IPS-18c (cell line): ENCODE measurements around the gene ADAMTS4.

Experiments
- H3K4me3 ChIP-seq: 2 replicates; pipeline ENCODE4 v1.7.0; 2013; ENCODE audit warnings: low read depth, mild to moderate bottlenecking, low read length, moderate library complexity; ENCODE audit not compliant: insufficient read depth
- H3K9me3 ChIP-seq: one replicate; pipeline ENCODE4 v1.6.1; 2013; ENCODE audit warnings: mild to moderate bottlenecking, low read length, moderate library complexity; ENCODE audit not compliant: control insufficient read depth, insufficient read depth

ADAMTS4 gene

DNA sequence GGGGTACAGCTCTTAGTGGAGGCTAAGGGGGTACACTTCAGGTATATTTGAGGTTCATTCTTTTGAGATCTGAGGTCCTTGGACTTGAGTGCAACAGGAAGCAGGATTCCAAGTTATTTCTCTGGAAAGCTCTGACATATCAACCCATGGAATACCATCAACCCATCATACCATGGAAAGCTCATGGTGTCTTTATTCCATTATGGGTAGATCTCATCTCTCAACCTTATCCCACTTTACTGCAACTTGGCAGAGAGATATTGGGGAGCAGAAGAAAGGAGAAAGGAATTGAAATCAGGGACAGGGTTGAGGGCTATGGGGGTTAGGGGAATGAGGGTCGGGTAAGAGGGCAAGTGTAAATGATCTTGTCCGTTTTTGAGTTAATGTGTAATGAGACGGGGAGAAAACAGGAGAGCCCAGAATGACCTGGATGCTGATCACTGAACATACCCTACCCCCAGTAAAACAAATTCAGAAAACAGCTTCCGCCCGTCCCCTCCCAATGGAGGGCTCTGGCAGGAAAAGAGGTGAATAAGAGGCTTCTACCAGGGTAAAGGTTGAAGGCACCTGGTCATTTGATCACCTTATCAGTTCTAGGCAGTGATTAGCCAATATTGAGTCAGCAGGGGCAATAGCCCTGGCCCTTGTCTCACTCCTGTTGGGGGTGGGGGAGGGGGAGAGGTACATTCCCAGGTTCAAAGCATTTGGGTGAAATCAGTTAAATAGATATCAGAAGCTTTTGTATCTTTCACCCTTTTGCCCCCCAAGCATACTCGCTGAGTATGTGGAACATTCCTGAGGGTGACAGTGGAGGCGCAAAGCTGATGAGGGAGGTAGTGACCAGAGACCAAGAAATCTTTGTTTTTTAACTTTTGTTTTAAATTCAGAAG lies 25.2 kb upstream of the ADAMTS4 start:
- Histone ChIP-seq H3K9me3 (no peaks in the 10 kb centered on the region), H3K4me3 (no peak overlapping the region)

DNA sequence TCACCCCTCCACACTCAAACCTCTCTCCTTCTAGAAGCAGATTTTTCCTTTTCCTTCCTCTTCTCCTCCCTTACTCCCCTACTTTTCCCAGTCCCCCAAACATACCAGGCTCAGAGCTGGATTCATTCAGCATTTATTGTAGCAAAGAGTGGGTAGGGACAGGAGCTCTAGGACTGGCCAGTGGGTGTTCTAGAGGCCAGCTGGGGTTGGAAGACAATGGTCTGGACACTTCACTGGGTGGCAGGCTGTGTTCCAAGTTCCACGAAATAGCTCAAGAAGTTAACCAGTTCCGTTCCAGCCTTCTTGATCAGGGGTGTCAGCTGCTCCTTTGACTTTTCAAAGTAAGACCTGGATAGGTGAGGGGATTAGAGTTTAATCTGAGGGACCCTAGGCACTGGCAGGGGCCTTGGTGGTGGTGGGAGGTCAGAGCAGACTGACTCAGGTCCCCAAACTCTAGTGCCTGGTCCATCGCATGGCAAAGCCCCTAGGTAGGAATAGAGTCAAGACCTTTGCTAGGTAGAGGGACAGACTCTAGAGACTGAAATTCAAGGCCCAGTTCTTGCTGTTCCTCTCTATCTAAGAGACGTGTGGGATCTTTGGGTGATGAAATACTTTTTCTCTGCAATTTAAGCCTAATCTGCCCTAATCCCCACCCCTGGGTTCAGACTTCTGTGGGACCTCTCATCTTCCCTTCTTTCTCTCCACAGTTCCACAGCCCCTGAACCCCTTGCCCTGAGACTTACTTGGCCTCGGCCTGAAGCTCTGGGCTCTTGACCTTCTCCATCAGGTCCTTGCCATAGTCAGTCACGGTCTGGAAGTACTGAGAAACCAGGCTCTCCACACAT lies 23.5 kb upstream of the ADAMTS4 start:
- Histone ChIP-seq H3K4me3 (no peak overlapping the region), H3K9me3 (no peaks in the 10 kb centered on the region)

DNA sequence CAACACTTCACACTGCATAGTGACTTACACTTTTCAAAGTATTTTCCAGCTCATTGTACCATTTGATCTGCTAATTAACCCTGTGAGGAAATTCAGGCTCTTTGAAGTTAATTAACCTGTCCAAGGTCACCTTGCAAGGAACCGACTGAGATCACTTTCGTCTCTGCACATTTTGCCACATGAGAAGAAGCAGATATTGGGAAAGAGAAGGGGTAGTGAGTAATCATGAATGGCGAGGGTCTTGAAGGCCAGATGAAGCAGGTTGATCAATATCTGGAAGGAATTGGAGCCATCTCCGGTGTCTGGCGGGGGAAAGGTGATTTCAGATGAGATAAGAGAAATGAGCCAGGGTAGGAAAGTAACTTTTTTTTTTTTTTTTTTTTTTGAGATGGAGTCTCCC lies 21.1 kb upstream of the ADAMTS4 start:
- H3K9me3 ChIP-seq: no peaks in the 10 kb centered on the region
- H3K4me3 ChIP-seq: no peak overlapping the region

DNA sequence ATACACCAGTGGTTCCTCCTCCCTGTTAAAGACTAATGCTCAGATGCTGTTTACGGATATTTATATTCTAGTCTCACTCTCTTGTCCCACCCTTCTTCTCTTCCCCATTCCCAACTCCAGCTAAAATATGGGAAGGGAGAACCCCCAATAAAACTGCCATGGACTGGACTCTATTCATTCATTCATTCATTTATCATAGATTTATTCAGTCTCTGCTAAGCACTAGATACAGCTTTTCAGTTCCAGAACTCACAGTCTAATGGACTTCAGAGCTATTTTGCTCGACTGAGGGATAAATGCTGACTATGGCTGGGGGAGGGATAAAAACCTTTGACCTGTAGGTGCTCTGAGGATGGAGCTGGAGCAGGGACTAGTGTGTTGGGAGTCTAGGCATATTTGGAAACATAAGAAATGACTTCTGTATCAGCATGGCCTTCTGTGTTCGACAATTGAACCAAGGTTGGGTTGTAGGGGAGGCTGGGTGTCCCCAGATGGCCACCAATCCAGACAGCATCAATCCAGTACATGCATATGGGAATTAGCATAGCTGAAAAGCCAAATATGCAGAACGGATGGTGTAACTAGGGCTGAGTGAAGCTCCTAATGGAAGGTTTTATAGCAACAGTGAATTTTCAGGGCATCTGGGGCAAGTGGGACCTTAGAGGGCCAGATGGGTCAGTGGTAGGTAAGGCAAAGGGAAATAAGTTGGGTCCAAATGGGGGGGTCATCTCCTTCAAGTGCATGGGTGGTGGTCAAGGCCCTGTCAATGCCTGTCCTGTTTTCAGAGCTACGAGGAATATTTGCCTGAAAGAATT lies 20.4 kb upstream of the ADAMTS4 start:
- Histone ChIP-seq H3K4me3 (no peak overlapping the region), H3K9me3 (no peaks in the 10 kb centered on the region)

DNA sequence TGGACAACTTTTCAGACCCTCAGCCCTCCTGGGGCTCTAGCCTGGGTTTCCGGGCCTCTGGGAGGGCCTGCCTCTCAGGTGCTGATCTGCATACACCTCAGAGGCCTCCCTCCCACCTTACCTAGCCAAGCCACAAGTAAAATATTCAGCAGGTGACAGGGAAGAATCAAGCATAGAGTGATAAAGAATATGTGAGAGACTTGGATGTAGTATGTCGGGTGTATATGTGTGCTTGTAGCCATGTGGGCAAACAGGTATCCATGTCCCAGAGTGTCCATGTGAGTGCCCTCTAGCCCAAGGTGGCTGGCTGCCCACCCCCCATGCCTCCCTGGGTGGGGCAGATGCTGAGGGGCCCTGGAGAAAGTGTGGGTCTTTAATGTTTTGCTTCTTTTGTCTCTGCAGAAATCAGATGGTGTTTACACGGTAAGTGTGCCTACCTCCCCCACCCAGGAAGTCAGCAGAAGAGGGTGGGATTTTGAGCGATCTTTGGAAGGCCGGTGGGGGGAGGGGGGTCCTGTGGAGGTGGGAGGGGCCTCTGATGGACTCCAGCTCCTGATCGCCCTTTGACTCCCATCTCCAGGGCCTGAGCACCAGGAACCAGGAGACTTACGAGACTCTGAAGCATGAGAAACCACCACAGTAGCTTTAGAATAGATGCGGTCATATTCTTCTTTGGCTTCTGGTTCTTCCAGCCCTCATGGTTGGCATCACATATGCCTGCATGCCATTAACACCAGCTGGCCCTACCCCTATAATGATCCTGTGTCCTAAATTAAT lies 19.6 kb upstream of the ADAMTS4 start:
- H3K4me3 ChIP-seq: no peak overlapping the region

DNA sequence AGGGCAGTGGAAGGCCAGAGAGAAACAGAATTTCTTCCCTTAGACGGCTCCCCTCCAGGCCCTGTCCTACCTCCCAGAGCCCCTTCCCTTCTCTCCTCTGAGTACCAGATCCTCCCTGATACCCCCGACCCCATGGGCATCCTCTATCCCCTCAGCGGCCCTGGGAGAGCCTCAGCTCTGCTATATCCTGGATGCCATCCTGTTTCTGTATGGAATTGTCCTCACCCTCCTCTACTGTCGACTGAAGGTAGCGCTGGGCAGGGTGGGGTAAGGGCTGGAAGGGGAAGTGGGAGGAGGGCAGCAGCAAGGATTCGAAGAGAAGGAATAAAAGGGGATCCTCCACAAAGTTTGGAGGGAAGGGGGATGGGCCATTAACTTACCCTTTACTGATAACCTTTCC lies 19.0 kb upstream of the ADAMTS4 start:
- Histone ChIP-seq H3K9me3 (no peaks in the 10 kb centered on the region), H3K4me3 (no peak overlapping the region; the same call in 1 of the 2 replicates)

More for the DNA sequence above, 19.6 kb upstream of the ADAMTS4 start:
- H3K9me3 ChIP-seq: no peaks in the 10 kb centered on the region

DNA sequence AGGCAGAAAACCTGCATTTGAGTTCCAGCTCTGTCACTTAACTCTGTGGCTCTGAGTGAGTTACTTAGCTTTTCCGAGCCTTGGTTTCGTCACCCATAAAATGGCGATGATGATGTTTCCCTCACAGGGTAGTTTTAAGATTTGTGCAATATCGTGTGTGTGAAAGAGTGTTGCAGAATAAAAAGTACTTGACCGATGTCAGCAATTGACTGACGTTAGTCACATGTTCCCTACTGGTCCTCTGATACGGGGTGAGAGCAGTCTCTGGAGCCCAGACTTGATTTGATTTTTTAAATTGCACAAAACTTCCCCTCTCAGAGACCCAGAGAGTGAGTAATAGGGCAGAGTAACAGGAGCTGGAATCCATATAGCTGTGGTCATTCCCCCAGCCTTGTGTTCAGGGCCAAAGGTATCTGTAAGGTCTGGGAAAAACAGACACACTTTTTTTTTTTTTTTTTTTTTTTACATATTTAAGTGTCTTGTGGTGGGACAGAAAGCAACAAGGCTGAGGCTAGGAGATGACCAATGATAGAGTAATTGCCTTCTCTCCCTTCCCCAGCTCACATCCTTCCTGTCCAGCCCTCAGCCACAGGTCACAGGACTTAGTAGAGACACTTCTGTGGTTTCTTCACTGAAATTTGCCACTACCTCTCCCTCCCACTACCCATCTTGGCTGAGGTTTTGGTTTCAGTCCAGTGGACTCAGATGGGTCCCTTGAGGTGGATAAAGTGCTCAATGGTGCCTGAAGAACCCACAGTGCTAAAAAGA lies 18.3 kb upstream of the ADAMTS4 start:
- no peak overlapping the region for H3K4me3 ChIP-seq

DNA sequence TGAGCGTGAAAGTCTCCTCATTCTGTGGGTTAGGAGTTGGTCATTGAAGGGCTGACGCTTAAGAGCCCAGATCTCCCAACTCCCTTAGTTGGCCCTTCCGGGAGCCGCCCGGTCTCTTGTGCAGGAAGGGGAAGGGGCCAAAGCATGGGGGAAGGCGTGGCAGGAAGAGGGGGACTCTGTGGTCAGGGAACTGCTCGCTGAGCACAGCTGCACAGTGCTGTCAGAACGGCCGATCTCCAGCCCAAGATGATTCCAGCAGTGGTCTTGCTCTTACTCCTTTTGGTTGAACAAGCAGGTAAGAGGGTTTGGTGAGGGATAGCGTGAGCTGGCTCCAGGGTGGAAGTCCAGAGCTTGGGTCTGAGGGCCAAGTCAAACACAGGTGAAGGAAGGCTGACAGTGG lies 16.2 kb upstream of the ADAMTS4 start, which contains the start of gene FCER1G:
FCER1G (plus strand) TSS at position 220 of the 400 bp plus-strand sequence; CDS start at position 247, 27 bp downstream.
- Histone ChIP-seq H3K9me3 (peaks cover 2% of the 10 kb centered on the region), H3K4me3 (no peak within 1 kb of the TSS)

More for the DNA sequence above, 18.3 kb upstream of the ADAMTS4 start:
- H3K9me3 ChIP-seq: no peaks in the 10 kb centered on the region

DNA sequence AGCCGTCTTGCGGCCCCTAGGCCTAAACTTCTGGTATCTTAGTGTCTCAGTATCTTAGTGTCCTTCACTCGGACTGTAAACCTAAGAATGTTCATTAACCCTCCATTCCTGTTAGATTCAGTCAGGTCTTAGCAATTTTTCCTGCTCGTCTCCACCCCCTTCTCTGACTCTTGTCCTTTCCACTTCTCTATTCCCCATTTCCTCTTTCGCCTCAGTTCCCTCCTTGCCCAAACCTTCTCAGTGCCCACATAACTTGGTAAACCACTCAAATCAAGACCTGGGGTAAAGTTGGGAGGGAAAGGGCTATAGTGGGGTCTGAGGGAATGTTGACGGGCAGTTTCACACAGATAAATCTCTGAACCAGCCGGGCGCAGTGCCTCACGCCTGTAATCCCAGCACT lies 15.5 kb upstream of the ADAMTS4 start:
- peaks cover 2% of the 10 kb centered on the region for H3K9me3 ChIP-seq
- H3K4me3 ChIP-seq: no peak overlapping the region

DNA sequence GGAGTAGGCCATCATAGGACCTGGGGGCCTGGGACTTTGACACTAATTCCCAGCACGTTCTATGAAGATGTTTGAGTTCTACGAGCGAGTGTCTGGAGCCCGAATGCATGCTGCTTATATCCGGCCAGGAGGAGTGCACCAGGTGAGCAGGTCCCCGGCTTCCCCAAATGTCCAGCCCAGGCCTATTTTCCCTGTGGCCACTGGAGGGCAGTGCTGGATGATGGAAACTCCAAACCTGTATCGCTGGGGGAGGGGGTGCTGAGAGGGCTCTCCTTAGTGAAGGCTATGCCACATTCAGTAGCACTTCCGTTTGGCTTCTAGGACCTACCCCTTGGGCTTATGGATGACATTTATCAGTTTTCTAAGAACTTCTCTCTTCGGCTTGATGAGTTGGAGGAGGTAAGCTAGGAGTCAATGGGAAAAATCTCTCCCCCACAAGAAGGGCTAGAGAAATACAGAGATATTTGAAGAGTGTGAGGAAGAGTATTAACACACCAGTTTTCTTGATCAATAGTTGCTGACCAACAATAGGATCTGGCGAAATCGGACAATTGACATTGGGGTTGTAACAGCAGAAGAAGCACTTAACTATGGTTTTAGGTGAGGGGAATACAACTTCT lies 11.0 kb upstream of the ADAMTS4 start:
- H3K9me3 ChIP-seq: peaks cover 2% of the 10 kb centered on the region
- H3K4me3 ChIP-seq: no peak overlapping the region

DNA sequence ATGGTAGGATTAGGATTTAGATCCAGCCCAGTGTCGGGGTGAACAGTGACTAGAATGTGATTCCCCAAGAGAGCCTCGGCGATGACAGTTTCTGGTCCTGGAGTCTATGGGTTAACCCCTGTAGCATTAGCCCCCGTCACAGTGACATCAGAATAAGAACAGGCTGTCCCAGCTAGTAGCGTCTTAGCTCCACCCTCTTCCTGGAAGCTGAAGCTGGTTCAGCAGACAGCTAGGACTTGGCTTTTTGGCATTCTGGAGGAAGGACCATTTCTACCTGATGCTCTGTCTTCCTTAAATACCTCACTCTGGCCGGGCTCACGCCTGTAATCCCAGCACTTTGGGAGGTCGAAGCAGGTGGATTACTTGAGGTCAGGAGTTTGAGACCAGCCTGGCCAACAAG lies 8.3 kb upstream of the ADAMTS4 start:
- Histone ChIP-seq H3K4me3 (no peak overlapping the region; the same call in 1 of the 2 replicates), H3K9me3 (peaks cover 2% of the 10 kb centered on the region)

DNA sequence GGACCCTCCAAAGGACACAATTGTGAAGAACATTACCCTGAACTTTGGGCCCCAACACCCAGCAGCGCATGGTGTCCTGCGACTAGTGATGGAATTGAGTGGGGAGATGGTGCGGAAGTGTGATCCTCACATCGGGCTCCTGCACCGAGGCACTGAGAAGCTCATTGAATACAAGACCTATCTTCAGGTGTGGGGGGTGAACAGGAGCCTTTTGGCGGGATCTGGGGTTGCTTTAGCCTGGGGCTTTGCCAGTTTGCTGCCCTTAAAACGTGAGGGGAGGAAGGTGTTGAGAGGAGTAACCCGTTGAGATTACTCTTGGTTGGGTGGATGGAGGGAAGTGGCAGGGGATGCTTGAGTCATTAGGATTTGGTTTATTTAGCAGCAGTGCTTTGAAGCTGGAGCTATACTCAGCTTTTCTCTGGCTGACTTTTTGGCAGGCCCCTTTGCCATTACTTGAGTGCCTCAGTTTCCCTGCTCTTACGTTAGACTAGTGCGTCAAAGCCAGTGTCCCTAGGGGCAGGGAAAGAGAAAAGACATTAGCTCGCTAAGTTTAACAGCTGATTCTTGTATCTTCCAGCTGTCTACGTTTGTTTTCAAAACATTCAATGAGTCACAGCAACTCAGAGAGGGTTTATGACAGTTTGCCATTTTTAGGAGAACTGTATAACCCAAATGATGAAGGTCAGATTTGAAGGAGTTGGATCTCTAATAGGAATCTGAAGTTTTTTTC lies 7.7 kb upstream of the ADAMTS4 start:
- Histone ChIP-seq H3K4me3 (no peak overlapping the region), H3K9me3 (peaks cover 2% of the 10 kb centered on the region)

DNA sequence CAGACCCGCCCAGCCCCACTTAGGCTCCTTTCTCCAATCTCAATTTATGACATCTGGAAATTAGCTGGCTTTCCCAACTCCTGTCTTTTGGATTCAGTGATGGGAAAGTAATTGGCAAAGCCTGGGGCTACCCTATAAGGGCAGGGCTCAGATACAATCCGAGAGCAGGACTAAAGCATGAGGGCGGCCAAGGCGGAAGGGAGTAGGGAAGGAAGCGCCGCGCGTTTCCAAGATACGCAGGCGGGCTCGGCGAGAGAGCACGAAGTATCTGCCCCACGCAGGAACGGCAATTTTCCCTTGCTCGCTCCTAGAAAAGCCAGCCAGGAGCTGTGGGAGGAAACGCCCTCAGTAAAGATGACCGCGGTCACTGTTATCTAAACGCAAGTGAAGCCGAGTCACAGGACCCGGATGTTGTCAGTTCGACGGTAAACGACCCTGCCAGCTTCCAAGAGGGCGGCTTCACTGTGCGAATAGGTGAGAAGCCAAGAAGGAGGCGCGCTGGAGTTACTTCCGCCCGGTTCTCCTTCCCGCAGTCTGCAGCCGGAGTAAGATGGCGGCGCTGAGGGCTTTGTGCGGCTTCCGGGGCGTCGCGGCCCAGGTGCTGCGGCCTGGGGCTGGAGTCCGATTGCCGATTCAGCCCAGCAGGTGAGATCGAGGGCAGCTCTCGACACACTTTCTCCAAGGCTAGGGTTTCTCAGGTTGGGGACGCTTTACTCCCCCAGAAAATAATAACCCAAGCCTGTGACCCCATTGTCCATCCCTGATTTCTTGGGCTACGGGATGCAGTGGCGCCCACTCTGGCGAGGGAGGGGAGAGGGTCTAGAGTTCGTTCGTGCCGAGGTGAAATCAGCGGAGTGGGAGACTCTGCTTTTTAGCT lies 3.2 kb upstream of the ADAMTS4 start, which contains the start of gene NDUFS2:
NDUFS2 (plus strand) TSS at position 532 of the 877 bp plus-strand sequence; CDS start at position 551, 19 bp downstream.
- no peaks in the 10 kb centered on the region for H3K9me3 ChIP-seq
- H3K4me3 ChIP-seq: peak within 1 kb of the TSS; percentile 93
